Activated B cell treated with CpG ODN at 0.5 μM for 24 hours (primary cell): ENCODE data around the gene ZNF212. TPM values are rescaled to one million over a fixed set of nuclear protein-coding genes. Genes with fewer than 3 reads are reported as not detected.

ENCODE experiments used
- ATAC-seq: fragments of 200-7000 bp; cut with Tn5 transposase; one replicate; pipeline ENCODE4 v1.10.0; 2021; ENCODE audit warnings: low read depth, mild to moderate bottlenecking, moderate library complexity
- CTCF ChIA-PET: fragments of 350-600 bp; sonication (Branson Sonifier 250); formaldehyde crosslinking; loops from one replicate; lab custom pipeline; 2021; ENCODE audit warnings: antibody characterized with exemption; lab: Charles Lee
- POLR2A ChIA-PET: fragments of 350-600 bp; sonication (Branson Sonifier 250); formaldehyde crosslinking; loops from one replicate; lab custom pipeline; 2021; ENCODE audit warnings: antibody characterized with exemption; lab: Charles Lee
- DNase-seq: peaks from one replicate; pipeline ENCODE4 v3.0.0; 2022
- H3K27ac Mint-ChIP-seq: one replicate; pipeline ENCODE4 v1.8.0; 2020; ENCODE audit warnings: mixed read lengths
- H3K27me3 Mint-ChIP-seq: one replicate; pipeline ENCODE4 v1.8.0; 2021; ENCODE audit warnings: mixed read lengths
- H3K36me3 Mint-ChIP-seq: one replicate; pipeline ENCODE4 v1.8.0; 2021; ENCODE audit warnings: low read depth, mixed read lengths
- H3K4me1 Mint-ChIP-seq: one replicate; pipeline ENCODE4 v1.8.0; 2021; ENCODE audit warnings: mixed read lengths
- H3K4me3 Mint-ChIP-seq: one replicate; pipeline ENCODE4 v1.8.0; 2020; ENCODE audit warnings: mild to moderate bottlenecking, mixed read lengths
- H3K9me3 Mint-ChIP-seq: one replicate; pipeline ENCODE4 v1.8.0; 2020; ENCODE audit warnings: mixed read lengths
- CTCF ChIP-seq: fragments of 200-600 bp; IDR thresholded peaks from one replicate; pipeline ENCODE4 v1.8.0; 2022; ENCODE audit warnings: antibody characterized with exemption, mild to moderate bottlenecking
- intact Hi-C: fragments of 100-400 bp; cut with micrococcal nuclease; formaldehyde crosslinking; loops from one replicate; pipeline ENCODE4 v1.15.1; 2024
- total RNA-seq: library from RNA; stranded (reverse); gene quantifications from 2 replicates; pipeline ENCODE4 v1.2.3, GENCODE V29; 2022

The ZNF212 gene
- total RNA-seq, 1 donor from 2014 or later = 21.0 TPM

GRCh38 chr7:149304006-149304405, 64.6 kb downstream of the ZNF212 start:
- CTCF ChIA-PET = no interaction called here
- no peaks in the 10 kb centered on the region for H3K4me1 Mint-ChIP-seq
- ATAC-seq (no peak), DNase-seq (no peak)
- no peaks in the 10 kb centered on the region for H3K36me3 Mint-ChIP-seq
- intact Hi-C loops = no loop called here
- TF ChIP-seq CTCF = no peak
- peaks cover 8% of the 10 kb centered on the region for H3K9me3 Mint-ChIP-seq
- no peaks in the 10 kb centered on the region for H3K27me3 Mint-ChIP-seq
- H3K4me3 Mint-ChIP-seq = no peak overlapping the region
- H3K27ac Mint-ChIP-seq = no peak overlapping the region
- POLR2A ChIA-PET = no interaction called here

Other genes with a start within 250 kb of the ZNF212 start
- 57.4 and 59.4 TPM in 2 replicates for gene PDIA4, start 211.1 kb upstream of the ZNF212 start, total RNA-seq
- 9.2 and 11.0 TPM in 2 replicates for gene ZNF786, start 148.9 kb upstream of the ZNF212 start, total RNA-seq
- gene ZNF425, start 113.3 kb upstream of the ZNF212 start, total RNA-seq = 1.4 and 1.9 TPM in 2 replicates
- 15.1 and 17.3 TPM in 2 replicates for gene ZNF398, start 92.2 kb upstream of the ZNF212 start, total RNA-seq
- 21.6 and 21.7 TPM in 2 replicates for gene ZNF282, start 44.1 kb upstream of the ZNF212 start, total RNA-seq
- gene ZNF783, start 22.5 kb downstream of the ZNF212 start, total RNA-seq = 28.5 and 34.1 TPM in 2 replicates
- 14.0 and 16.2 TPM in 2 replicates for gene ZNF777, start 221.4 kb downstream of the ZNF212 start, total RNA-seq